Fibroblast of lung (primary cell): ENCODE measurements around the gene ICA1L.

Experiments
- CTCF ChIP-seq, 2 donors: IDR thresholded peaks in 1 of 2; conservative IDR thresholded peaks in 1 of 2; 1 replicate in 1 of 2; 2 replicates in 1 of 2; pipeline ENCODE4 v1.5.1; 2011 to 2012; ENCODE audit warnings: low read length in 2 of 2, control low read depth in 1 of 2, inconsistent platforms in 1 of 2, low read depth in 1 of 2, mild to moderate bottlenecking in 1 of 2
- EZH2 ChIP-seq: IDR thresholded peaks from 2 replicates; pipeline ENCODE4 v1.5.1; 2012; ENCODE audit warnings: low read length, control low read depth, mild to moderate bottlenecking; ENCODE audit errors: missing control alignments

DNA sequence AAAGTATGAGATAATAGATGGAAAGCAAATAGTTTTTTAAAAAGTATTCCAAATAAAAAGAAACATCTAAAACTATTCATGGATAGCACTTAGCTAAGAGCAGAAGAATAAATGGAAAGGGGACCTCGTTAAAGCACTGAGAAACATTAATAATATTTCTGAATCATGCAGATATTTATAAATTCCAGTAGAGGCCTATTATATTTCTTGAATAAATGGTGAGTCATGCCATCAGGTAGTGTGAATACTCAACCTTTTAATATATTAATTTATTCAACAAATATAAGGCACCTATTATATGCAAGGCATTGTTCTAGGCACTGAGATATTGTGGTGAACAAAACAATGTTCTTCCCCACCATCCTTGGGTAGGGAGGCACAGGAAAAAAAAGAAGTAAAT, 53.8 kb downstream of the ICA1L start:
- no peak for TF ChIP-seq CTCF (conservative IDR thresholded peaks at IDR 0.05 in 1 of 2, IDR thresholded peaks at IDR 0.05 in 1 of 2; ENCODE audit: low read depth in 1 of 2, low read length in 2 of 2)
- TF ChIP-seq EZH2, result no peak
